ENCODE data around the gene CACNA1B.

- TF ChIP-seq CTCF (IDR thresholded peaks at IDR 0.05) (no peak), POLR2A (IDR thresholded peaks at IDR 0.05) (no peak)
Measured at GRCh38 chr9:138064547-138064946, 187.0 kb downstream of the CACNA1B start.
